NCI-H2107 (cell line): Measurements from ENCODE around the gene OPA1.
"Not testable (repeated sequence)": the region's sequence is repeated elsewhere in the genome, so short reads cannot be mapped to it uniquely, and the experiment has no call there.

Experiments
- DNase-seq: peaks from one replicate; lab custom pipeline; 2025; lab: John Stamatoyannopoulos, UW

The OPA1 gene

GRCh38 chr3:193590088-193590856 lies 2.7 kb upstream of the OPA1 start:
- no peak for DNase-seq

- DNase-seq: no peak
Measured at GRCh38 chr3:193593668-193594030, 641 bp downstream of the OPA1 start.

- DNase-seq: no peak
Measured at GRCh38 chr3:193594946-193595689, 2.1 kb downstream of the OPA1 start.

GRCh38 chr3:193595939-193596487 lies 3.0 kb downstream of the OPA1 start:
- no peak for DNase-seq

- no peak for DNase-seq
Measured at GRCh38 chr3:193598202-193598601, 5.2 kb downstream of the OPA1 start.

GRCh38 chr3:193599393-193599792 lies 6.4 kb downstream of the OPA1 start:
- no peak for DNase-seq

- DNase-seq: peak; percentile 27
Measured at GRCh38 chr3:193605876-193606275, 12.9 kb downstream of the OPA1 start.

GRCh38 chr3:193606892-193607291 lies 13.9 kb downstream of the OPA1 start:
- not testable (repeated sequence) for DNase-seq

GRCh38 chr3:193610516-193610915 lies 17.5 kb downstream of the OPA1 start:
- not testable (repeated sequence) for DNase-seq

GRCh38 chr3:193614430-193614829 lies 21.4 kb downstream of the OPA1 start:
- DNase-seq: no peak

GRCh38 chr3:193617628-193618027 lies 24.6 kb downstream of the OPA1 start:
- no peak for DNase-seq

- no peak for DNase-seq
Measured at GRCh38 chr3:193620057-193620456, 27.0 kb downstream of the OPA1 start.

- DNase-seq: no peak
Measured at GRCh38 chr3:193620650-193621049, 27.6 kb downstream of the OPA1 start.

GRCh38 chr3:193621127-193621526 lies 28.1 kb downstream of the OPA1 start:
- no peak for DNase-seq

- DNase-seq: no peak
Measured at GRCh38 chr3:193630005-193630404, 37.0 kb downstream of the OPA1 start.

- no peak for DNase-seq
Measured at GRCh38 chr3:193637831-193638230, 44.8 kb downstream of the OPA1 start.

- no peak for DNase-seq
Measured at GRCh38 chr3:193638833-193639232, 45.8 kb downstream of the OPA1 start.

- DNase-seq: no peak
Measured at GRCh38 chr3:193640165-193640715, 47.2 kb downstream of the OPA1 start.

- no peak for DNase-seq
Measured at GRCh38 chr3:193640728-193641439, 47.9 kb downstream of the OPA1 start.

- no peak for DNase-seq
Measured at GRCh38 chr3:193641440-193641775, 48.4 kb downstream of the OPA1 start.

GRCh38 chr3:193645806-193646205 lies 52.8 kb downstream of the OPA1 start:
- DNase-seq: no peak

- no peak for DNase-seq
Measured at GRCh38 chr3:193648542-193649076, 55.6 kb downstream of the OPA1 start.
